GM12873 (cell line): Measurements from ENCODE around the gene NCS1.

ENCODE experiments used
- TF ChIP-seq, protein P1 (sequence below): IDR thresholded peaks from 2 replicates; pipeline ENCODE4 v1.5.1; 2012; ENCODE audit warnings: low read depth, mild to moderate bottlenecking, moderate library complexity, low read length, control low read depth; ENCODE audit not compliant: insufficient read depth; ENCODE audit errors: missing control alignments

Gene NCS1

DNA sequence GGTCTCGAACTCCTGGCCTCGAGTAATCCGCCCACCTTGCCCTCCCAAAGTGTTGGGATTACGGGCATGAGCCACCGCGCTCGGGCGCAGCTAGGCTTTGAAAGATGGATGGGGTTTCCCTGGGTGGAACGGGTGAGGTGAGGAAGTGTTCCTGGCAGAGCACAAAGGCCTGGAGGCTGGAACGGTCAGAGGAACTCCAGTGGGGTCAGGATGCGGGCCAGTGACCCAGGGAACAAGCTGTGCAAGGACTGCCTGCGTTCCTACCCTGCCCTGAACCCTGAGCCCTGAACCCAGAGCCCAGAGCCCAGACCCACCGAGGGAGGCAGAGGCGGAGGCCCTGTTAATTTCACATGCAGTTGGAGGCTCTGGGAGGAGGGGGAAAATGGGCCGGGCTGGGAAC is 23.4 kb downstream of the NCS1 start:
- TF ChIP-seq, protein P1, sequence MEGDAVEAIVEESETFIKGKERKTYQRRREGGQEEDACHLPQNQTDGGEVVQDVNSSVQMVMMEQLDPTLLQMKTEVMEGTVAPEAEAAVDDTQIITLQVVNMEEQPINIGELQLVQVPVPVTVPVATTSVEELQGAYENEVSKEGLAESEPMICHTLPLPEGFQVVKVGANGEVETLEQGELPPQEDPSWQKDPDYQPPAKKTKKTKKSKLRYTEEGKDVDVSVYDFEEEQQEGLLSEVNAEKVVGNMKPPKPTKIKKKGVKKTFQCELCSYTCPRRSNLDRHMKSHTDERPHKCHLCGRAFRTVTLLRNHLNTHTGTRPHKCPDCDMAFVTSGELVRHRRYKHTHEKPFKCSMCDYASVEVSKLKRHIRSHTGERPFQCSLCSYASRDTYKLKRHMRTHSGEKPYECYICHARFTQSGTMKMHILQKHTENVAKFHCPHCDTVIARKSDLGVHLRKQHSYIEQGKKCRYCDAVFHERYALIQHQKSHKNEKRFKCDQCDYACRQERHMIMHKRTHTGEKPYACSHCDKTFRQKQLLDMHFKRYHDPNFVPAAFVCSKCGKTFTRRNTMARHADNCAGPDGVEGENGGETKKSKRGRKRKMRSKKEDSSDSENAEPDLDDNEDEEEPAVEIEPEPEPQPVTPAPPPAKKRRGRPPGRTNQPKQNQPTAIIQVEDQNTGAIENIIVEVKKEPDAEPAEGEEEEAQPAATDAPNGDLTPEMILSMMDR = no peak

DNA sequence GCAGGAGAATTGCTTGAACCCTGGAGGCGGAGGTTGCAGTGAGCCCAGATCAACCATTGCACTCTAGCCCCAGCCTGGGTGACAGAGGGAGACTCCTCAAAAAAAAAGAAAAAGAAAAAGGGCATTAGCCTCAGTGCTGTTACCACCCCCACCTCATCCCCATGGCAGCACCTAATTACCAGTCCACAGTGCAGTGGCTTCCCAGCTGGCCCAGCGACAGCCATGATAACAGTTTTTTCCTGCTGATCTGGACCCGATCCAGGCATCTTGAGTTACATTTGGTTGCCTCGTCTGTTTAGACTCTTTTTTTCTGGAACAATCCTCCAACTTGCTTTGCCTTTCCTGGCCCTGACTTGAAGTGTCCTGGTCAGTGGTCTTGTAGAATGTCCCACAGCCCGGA is 24.4 kb downstream of the NCS1 start:
- TF ChIP-seq, protein P1 = no peak

DNA sequence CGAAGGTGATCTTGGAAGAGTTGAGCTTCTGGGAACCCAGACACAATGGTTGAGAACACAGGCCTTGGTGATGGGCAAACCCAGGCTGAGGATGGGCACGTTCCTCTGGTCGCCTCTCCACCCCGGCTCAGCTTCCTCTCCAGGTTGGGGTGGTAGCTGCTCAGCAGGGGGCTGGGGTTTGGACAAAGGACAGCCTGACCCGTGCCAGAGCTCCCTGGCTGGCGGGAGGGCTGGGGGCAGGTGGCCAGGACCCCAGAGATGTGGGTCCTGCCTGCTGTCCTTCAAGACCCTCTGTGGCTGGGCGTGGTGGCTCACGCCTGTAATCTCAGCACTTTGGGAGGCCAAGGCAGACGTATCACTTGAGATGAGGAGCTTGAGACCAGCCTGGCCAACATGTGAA is 25.2 kb downstream of the NCS1 start:
- TF ChIP-seq, protein P1 = no peak

DNA sequence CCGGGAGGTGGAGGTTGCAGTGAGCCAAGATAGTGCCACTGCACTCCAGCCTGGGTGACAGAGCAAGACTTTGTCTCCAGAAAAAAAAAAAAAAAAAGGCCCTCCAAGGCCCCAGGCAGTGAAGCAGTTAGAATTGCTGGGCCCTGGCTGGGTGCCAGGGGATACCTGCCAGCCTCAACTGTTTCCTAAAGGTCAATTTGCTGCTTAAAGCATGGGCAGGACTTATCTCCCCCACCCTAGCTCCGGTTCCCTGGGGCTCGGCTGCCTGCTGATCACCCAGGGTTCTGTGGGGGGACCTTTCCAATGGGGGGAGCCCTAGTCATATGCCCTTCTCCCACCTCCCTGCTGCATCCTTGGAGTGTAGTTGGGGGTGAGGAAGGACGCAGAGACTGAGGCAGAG is 25.7 kb downstream of the NCS1 start:
- TF ChIP-seq, protein P1 = no peak

DNA sequence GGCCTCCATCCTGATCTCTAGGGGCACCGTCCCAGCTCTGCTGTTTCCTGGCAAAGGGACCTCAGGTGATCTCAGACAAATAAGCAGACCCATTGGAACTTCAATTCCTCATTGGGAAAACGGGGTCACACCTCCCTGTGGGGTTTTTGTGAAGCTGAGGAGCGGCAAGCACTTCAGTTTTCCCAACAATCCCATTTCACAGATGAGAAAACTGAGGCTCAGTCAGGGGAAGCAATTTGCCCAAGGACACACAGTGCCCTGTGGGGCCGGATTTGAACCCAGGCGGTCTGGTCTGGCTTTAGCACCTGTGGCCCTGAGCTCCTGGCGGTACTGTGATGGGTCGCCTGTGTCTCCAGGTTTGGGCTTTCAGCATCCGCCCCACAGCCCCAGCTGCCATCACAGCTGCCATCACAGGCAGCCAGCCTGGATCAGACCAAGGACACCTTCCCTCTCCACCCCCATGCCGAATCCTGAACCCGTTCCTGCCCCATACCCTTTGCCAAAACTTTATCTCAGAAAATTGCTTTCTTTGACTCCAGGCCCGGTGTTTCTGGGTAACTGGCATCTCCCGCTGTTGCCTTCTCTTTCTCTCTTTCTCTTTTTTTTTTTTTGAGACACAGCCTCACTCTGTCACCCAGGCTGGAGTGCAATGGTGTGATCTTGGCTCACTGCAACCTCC is 26.4 kb downstream of the NCS1 start:
- TF ChIP-seq, protein P1 = no peak

DNA sequence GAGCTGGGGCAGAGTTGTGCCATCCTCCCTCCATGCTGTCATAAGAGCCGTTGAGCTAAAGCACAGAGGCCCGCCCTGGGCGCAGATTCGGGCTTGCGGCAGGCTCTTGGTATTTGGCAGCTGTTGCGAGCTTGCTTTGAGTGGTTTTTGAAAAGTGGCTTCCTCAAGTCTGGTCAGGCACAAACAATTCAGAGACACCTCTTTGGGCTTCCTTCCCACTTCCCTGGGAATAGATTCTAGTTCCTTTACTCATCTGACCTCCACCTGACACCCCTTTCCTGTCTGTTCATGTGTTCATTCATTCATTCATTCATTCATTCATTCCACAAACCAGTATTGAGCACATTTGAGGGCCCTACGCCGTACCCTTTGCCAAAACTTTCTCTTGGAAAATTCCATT is 27.4 kb downstream of the NCS1 start:
- TF ChIP-seq, protein P1 = no peak

DNA sequence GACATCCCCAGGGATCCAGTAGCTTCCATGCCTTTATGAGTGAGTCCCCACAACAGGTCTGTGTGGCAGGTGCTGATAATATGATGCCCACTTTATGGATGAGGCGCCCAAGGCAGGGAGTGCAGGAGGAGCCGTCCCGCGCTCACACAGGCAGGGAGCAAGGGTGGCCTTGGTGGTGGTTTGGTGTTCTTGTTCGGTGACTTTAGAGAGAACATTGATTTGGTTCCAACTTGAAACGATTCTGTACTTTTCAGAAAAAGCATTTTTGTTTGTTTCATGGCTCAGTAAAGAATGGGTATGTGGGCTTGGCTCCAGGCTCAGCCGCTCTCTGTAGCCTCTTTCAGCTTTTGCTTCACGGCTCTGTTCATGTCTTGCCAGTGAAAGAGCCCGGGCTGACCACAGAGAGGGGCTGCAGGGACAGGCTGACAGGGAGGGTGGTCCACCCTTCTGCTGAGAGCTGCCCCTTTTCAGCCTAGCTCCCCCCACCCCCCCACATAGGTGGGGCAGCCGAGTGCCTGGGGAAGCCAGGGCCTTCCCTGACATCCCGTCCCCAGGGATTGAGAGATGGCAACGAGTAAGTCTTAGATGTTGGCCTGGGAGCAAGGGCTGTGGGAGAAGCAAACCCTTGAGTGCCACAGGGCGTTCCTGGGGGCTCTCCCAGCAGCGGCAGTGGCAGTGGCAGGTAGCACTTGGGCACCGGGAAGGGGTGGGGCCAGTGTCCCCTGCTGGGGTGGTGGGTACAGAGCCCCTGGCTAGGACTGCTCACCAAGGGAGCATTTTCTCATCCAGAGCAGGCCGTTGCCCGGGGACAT is 28.0 kb downstream of the NCS1 start:
- TF ChIP-seq, protein P1 = no peak
